ENCODE measurements around the gene CBARP. TPM values are rescaled to one million over a fixed set of nuclear protein-coding genes. Genes with fewer than 3 reads are reported as not detected.

CBARP gene
- total and polyA plus RNA-seq, 9 of the 15 experiments (the other 6 are each of a cell fraction or from before 2014, with no cell fraction given), result 0.03 to 8.9 (median 1.2) TPM; not detected in 1

- TF ChIP-seq RBM14 (IDR thresholded peaks at IDR 0.05; ENCODE audit: borderline replicate concordance, insufficient read depth, low read depth, low read length), result no peak
- no peak for TF ChIP-seq SIN3B (IDR thresholded peaks at IDR 0.05; ENCODE audit: low read depth)
- TF ChIP-seq LCOR (CRISPR knock-in tag; IDR thresholded peaks at IDR 0.05), result no peak
- TF ChIP-seq HDAC8 (tag; IDR thresholded peaks at IDR 0.05), result no peak
- 0 out of 2 replicates have a peak, but pooled peaks have one; percentile 27 for TF ChIP-seq NCOA1 (IDR thresholded peaks at IDR 0.05; ENCODE audit: low read depth)
- peak; percentile 34 for TF ChIP-seq ZNF263 (CRISPR knock-in tag; IDR thresholded peaks at IDR 0.05; ENCODE audit: borderline replicate concordance)
- no peak for TF ChIP-seq DACH1 (IDR thresholded peaks at IDR 0.05; ENCODE audit: partially characterized antibody)
- no peak for TF ChIP-seq MAFK (IDR thresholded peaks at IDR 0.05; ENCODE audit: low read length)
- no peak for TF ChIP-seq RFX5 (IDR thresholded peaks at IDR 0.05; ENCODE audit: low read depth, low read length)
- TF ChIP-seq CREM (IDR thresholded peaks at IDR 0.05; ENCODE audit: low read depth), result peak; percentile 4; the same call in 1 of the 2 replicates
- no peak for TF ChIP-seq RERE (CRISPR knock-in tag; IDR thresholded peaks at IDR 0.05; ENCODE audit: borderline replicate concordance)
- TF ChIP-seq MYBL2 (IDR thresholded peaks at IDR 0.05; ENCODE audit: low read depth), result no peak
- TF ChIP-seq MYBL2 (CRISPR knock-in tag; IDR thresholded peaks at IDR 0.05; ENCODE audit: borderline replicate concordance), result no peak
- TF ChIP-seq SIN3A (IDR thresholded peaks at IDR 0.05; ENCODE audit: borderline replicate concordance in 2 of 2, control insufficient read depth in 1 of 2, low read depth in 2 of 2, low read length in 2 of 2), result peak; percentile 11 to 34; a peak in 1 of 4 replicates
- no peak for TF ChIP-seq HDAC3 (IDR thresholded peaks at IDR 0.05; ENCODE audit: borderline replicate concordance, partially characterized antibody)
- TF ChIP-seq, protein P1, sequence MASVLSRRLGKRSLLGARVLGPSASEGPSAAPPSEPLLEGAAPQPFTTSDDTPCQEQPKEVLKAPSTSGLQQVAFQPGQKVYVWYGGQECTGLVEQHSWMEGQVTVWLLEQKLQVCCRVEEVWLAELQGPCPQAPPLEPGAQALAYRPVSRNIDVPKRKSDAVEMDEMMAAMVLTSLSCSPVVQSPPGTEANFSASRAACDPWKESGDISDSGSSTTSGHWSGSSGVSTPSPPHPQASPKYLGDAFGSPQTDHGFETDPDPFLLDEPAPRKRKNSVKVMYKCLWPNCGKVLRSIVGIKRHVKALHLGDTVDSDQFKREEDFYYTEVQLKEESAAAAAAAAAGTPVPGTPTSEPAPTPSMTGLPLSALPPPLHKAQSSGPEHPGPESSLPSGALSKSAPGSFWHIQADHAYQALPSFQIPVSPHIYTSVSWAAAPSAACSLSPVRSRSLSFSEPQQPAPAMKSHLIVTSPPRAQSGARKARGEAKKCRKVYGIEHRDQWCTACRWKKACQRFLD (CRISPR knock-in tag; IDR thresholded peaks at IDR 0.05), result no peak
- TF ChIP-seq PHF8 (IDR thresholded peaks at IDR 0.05; ENCODE audit: borderline replicate concordance, low read length), result no peak; the same call in 1 of the 2 replicates
Observed at GRCh38 chr19:1259206-1259875, 21.5 kb upstream of the CBARP start (continued).

Data from K562 (cell line).